NCI-H345 treated with DMSO at 0.1 percent for 48 hours (cell line): ENCODE data around the gene CCDC159.
"Not testable (repeated sequence)": the region's sequence is repeated elsewhere in the genome, so short reads cannot be mapped to it uniquely, and the experiment has no call there.

Source experiments
- DNase-seq: peaks from one replicate; lab custom pipeline; 2025; ENCODE audit not compliant: unreplicated experiment; lab: John Stamatoyannopoulos, UW

CCDC159 gene

GRCh38 chr19:11337080-11337479 lies 9.2 kb upstream of the CCDC159 start:
- no peak for DNase-seq

- no peak for DNase-seq
These were observed 8.2 kb upstream of the CCDC159 start for GRCh38 chr19:11338121-11338520.

GRCh38 chr19:11338569-11339253 lies 7.6 kb upstream of the CCDC159 start:
- DNase-seq = no peak

GRCh38 chr19:11339254-11340098 lies 6.8 kb upstream of the CCDC159 start, which contains the start of gene RAB3D:
Gene RAB3D (minus strand): TSS chr19:11339657. CDS start chr19:11337399, 2,258 bp downstream.
- DNase-seq = no peak

GRCh38 chr19:11340099-11340467 lies 6.2 kb upstream of the CCDC159 start:
- DNase-seq = not testable (repeated sequence)

- DNase-seq = no peak
These were observed 3.9 kb upstream of the CCDC159 start for GRCh38 chr19:11342429-11342828.

- DNase-seq = no peak
These were observed 1.1 kb upstream of the CCDC159 start for GRCh38 chr19:11345122-11345803.

- DNase-seq = no peak
These were observed 1.3 kb downstream of the CCDC159 start for GRCh38 chr19:11347546-11348039.

GRCh38 chr19:11349171-11349570 lies 2.9 kb downstream of the CCDC159 start:
- no peak for DNase-seq

GRCh38 chr19:11354102-11354501 lies 7.8 kb downstream of the CCDC159 start:
- not testable (repeated sequence) for DNase-seq

- no peak for DNase-seq
These were observed 9.1 kb downstream of the CCDC159 start, which contains the start of gene PLPPR2 for GRCh38 chr19:11355160-11356073. Gene PLPPR2 (plus strand): TSS chr19:11355432. CDS start chr19:11357674, 2,242 bp downstream.

- no peak for DNase-seq
These were observed 9.7 kb downstream of the CCDC159 start for GRCh38 chr19:11356074-11356397.

GRCh38 chr19:11356676-11357550 lies 10.6 kb downstream of the CCDC159 start:
- no peak for DNase-seq

- no peak for DNase-seq
These were observed 13.1 kb downstream of the CCDC159 start for GRCh38 chr19:11359421-11359820.

GRCh38 chr19:11361037-11361770 lies 14.9 kb downstream of the CCDC159 start:
- DNase-seq = no peak

- no peak for DNase-seq
These were observed 15.7 kb downstream of the CCDC159 start for GRCh38 chr19:11361771-11362731.

GRCh38 chr19:11363881-11364280 lies 17.6 kb downstream of the CCDC159 start:
- DNase-seq = no peak
